HFFc6 (cell line): ENCODE results near the gene TENM3. TPM values are rescaled to one million over a fixed set of nuclear protein-coding genes. Genes with fewer than 3 reads are reported as not detected.

Experiments used
- DNase-seq: peaks from one replicate; pipeline ENCODE4 v3.0.0-alpha.2; 2018
- H3K27ac Mint-ChIP-seq: 2 replicates; pipeline ENCODE4 v1.8.0; 2020; ENCODE audit warnings: mild to moderate bottlenecking, mixed read lengths
- H3K27me3 Mint-ChIP-seq: 2 replicates; pipeline ENCODE4 v1.8.0; 2021; ENCODE audit warnings: mild to moderate bottlenecking, moderate library complexity, mixed read lengths; ENCODE audit not compliant: insufficient read depth
- H3K36me3 Mint-ChIP-seq: 2 replicates; pipeline ENCODE4 v1.8.0; 2021; ENCODE audit warnings: low read depth, mixed read lengths
- H3K4me1 Mint-ChIP-seq: 2 replicates; pipeline ENCODE4 v1.8.0; 2020; ENCODE audit warnings: low read depth, mixed read lengths
- H3K4me3 Mint-ChIP-seq: 2 replicates; pipeline ENCODE4 v1.8.0; 2020; ENCODE audit warnings: mild to moderate bottlenecking, moderate library complexity, mixed read lengths
- H3K9me3 Mint-ChIP-seq: 2 replicates; pipeline ENCODE4 v1.8.0; 2020; ENCODE audit warnings: mild to moderate bottlenecking, mixed read lengths
- total RNA-seq, 6 experiments: library from RNA; stranded (reverse); fragmentation: NEBNext Ultra II Directional; extraction: Animal tissue kit (Norgen Biotek cat#: 25700); gene quantifications; 2 replicates in 1 of 6; 3 replicates in 5 of 6; pipeline ENCODE4 v1.2.3, GENCODE V29; 2021
- TF ChIP-seq, protein P1 (sequence below): fragments of 200-600 bp; sonication (generic); IDR thresholded peaks from 2 replicates; pipeline ENCODE4 v1.5.0; 2021; ENCODE audit warnings: antibody characterized with exemption, mild to moderate bottlenecking

TENM3 gene
- total RNA-seq, 6 experiments from 2014 or later = 31.1 to 52.1 (median 42.0) TPM

DNA sequence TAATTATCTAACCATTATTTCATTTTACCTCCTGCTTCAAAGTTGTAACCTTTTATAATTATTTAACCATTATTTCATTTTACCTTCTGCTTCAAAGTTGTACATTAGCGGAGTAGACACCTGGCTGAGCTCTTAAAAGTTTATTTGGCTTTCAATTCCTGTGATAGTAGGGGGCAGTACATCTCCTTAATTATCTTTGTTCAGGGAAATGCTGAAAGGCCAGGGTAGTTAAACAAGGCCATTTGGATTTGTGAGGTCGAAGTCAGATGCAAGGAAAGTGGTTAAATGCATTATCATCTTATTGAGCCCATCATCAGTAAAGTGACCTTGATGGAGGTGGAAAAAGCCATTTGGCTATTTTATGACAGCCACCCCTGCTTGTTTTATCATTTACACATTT lies 210.6 kb downstream of the TENM3 start:
- Mint-ChIP-seq H3K4me3 (peak overlapping the region; percentile 42; the same call in 1 of the 2 replicates), H3K9me3 (no peaks in the 10 kb centered on the region), H3K4me1 (peaks cover 62% of the 10 kb centered on the region), H3K27me3 (no peaks in the 10 kb centered on the region), H3K27ac (no peak overlapping the region), H3K36me3 (no peaks in the 10 kb centered on the region)
- DNase-seq = no peak
- TF ChIP-seq, protein P1, sequence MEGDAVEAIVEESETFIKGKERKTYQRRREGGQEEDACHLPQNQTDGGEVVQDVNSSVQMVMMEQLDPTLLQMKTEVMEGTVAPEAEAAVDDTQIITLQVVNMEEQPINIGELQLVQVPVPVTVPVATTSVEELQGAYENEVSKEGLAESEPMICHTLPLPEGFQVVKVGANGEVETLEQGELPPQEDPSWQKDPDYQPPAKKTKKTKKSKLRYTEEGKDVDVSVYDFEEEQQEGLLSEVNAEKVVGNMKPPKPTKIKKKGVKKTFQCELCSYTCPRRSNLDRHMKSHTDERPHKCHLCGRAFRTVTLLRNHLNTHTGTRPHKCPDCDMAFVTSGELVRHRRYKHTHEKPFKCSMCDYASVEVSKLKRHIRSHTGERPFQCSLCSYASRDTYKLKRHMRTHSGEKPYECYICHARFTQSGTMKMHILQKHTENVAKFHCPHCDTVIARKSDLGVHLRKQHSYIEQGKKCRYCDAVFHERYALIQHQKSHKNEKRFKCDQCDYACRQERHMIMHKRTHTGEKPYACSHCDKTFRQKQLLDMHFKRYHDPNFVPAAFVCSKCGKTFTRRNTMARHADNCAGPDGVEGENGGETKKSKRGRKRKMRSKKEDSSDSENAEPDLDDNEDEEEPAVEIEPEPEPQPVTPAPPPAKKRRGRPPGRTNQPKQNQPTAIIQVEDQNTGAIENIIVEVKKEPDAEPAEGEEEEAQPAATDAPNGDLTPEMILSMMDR = no peak; the same call in 1 of the 2 replicates

DNA sequence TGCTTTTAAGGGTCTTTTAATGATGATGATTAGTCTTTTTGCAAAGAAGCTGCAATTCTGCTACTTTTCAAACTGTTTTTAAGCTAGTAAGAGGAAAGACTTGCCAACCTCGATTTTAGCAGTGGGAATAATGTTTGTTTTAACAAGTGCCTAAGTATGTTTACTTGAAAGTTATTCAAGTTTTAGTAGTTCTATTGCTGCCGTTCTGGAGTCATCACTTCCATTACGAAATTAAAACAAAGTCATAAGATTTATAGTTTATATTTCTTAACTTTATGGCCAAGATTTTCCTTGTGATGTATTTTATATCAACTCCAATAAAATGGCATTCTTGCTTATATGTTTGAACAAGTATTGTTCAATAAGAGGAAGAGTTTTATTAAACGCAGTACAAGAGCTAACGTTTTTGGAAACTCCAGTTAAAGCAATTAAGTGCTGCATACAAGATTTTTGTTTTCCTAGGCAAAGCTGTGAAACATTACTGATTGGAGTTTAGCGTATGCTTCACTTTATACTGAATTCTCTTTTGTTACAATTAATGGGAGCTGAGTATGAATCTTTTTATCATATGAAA lies 211.3 kb downstream of the TENM3 start:
- TF ChIP-seq, protein P1 = no peak
- no peaks in the 10 kb centered on the region for H3K36me3 Mint-ChIP-seq
- no peak for DNase-seq
- no peaks in the 10 kb centered on the region for H3K27me3 Mint-ChIP-seq
- H3K4me1 Mint-ChIP-seq = peaks cover 67% of the 10 kb centered on the region
- H3K4me3 Mint-ChIP-seq = peak overlapping the region; percentile 42; the same call in 1 of the 2 replicates
- no peak overlapping the region for H3K27ac Mint-ChIP-seq
- H3K9me3 Mint-ChIP-seq = no peaks in the 10 kb centered on the region

DNA sequence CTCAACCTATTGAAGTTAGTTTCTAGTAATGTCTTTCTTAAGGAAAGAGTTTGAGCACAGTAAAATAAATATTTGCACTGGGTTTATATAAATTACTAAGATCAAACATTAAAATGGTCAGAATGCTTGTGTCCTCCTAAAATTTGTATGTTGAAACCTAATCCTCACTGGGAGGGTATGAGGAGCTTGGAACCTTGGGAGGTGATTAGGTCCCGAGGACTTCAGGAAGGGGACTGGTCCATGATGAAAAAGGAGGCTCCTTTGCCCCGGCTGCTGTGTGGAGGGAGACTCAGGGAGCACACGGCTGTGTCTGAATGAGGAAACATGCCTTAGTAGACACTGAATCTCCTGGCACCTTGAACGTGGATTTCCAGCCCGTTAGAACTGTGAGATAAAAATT lies 221.9 kb downstream of the TENM3 start:
- no peak overlapping the region for H3K27ac Mint-ChIP-seq
- no peaks in the 10 kb centered on the region for H3K9me3 Mint-ChIP-seq
- no peaks in the 10 kb centered on the region for H3K36me3 Mint-ChIP-seq
- TF ChIP-seq, protein P1 = no peak
- no peaks in the 10 kb centered on the region for H3K27me3 Mint-ChIP-seq
- no peaks in the 10 kb centered on the region; the same call in 1 of the 2 replicates for H3K4me1 Mint-ChIP-seq
- H3K4me3 Mint-ChIP-seq = no peak overlapping the region
- DNase-seq = no peak

GRCh38 chr4:182465979-182466378 lies 222.8 kb downstream of the TENM3 start:
- H3K4me1 Mint-ChIP-seq = no peaks in the 10 kb centered on the region
- H3K27ac Mint-ChIP-seq = no peak overlapping the region
- TF ChIP-seq, protein P1 = no peak
- H3K27me3 Mint-ChIP-seq = no peaks in the 10 kb centered on the region
- no peak overlapping the region for H3K4me3 Mint-ChIP-seq
- no peaks in the 10 kb centered on the region for H3K36me3 Mint-ChIP-seq
- no peaks in the 10 kb centered on the region for H3K9me3 Mint-ChIP-seq
- DNase-seq = no peak

DNA sequence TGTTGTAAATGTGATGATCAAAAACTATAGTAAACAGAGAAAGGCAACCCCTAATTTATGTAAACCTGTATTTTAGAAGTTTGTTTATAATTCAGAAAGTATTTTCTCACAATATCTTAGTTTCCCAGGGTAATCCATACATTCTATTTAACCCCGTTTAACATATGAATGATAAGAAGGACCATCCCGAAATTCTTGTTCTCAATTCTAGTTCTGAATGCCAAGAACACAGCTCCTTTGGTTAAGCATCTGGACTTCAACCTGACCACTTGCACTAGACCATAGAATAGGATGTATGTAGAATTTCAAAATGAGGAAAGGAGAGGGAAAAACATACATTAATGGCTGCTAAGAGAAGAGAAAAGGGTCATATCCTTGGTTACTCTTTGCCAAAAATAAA lies 227.0 kb downstream of the TENM3 start:
- Mint-ChIP-seq H3K27ac (no peak overlapping the region), H3K4me3 (no peak overlapping the region), H3K27me3 (no peaks in the 10 kb centered on the region), H3K4me1 (peaks cover under 1% of the 10 kb centered on the region), H3K9me3 (peaks cover 9% of the 10 kb centered on the region; the same call in 1 of the 2 replicates), H3K36me3 (peaks cover 6% of the 10 kb centered on the region; the same call in 1 of the 2 replicates)
- DNase-seq = no peak
- TF ChIP-seq, protein P1 = no peak
